K562 (cell line): ENCODE measurements around the gene SYVN1. TPM values are rescaled to one million over a fixed set of nuclear protein-coding genes. Genes with fewer than 3 reads are reported as not detected.

Experiments used
- ATF3 ChIP-seq, 2 experiments: fragments of 450-650 bp in 1 of 2; sonication (generic) in 1 of 2; formaldehyde crosslinking in 1 of 2; IDR thresholded peaks in 1 of 2; conservative IDR thresholded peaks in 1 of 2; 2 replicates each; pipeline versions ENCODE4 v1.6.1 to v1.8.1; 2016 to 2023; ENCODE audit warnings: mild to moderate bottlenecking in 2 of 2, moderate library complexity in 2 of 2, inconsistent platforms in 1 of 2, missing genetic modification reagents in 1 of 2
- C11orf30 ChIP-seq: fragments of 450-650 bp; IDR thresholded peaks from 2 replicates; pipeline ENCODE4 v1.6.1; 2016; ENCODE audit warnings: low read depth, mild to moderate bottlenecking
- CTCF ChIP-seq, 3 experiments: IDR thresholded peaks in 2 of 3; conservative IDR thresholded peaks in 1 of 3; 2 replicates each; pipeline ENCODE4 v1.5.1; 2011 to 2012; ENCODE audit warnings: low read length in 3 of 3, mild to moderate bottlenecking in 3 of 3, control low read depth in 2 of 3, improper control_type of control experiment in 1 of 3, inconsistent platforms in 1 of 3, low read depth in 1 of 3, mixed read lengths in 1 of 3, moderate library complexity in 1 of 3; ENCODE audit not compliant: insufficient read depth in 2 of 3
- DEAF1 ChIP-seq: fragments of 450-650 bp; formaldehyde crosslinking; IDR thresholded peaks from 2 replicates; pipeline ENCODE4 v1.4.0; 2020; ENCODE audit warnings: mild to moderate bottlenecking, moderate library complexity
- E2F5 ChIP-seq: sonication (generic); formaldehyde crosslinking; IDR thresholded peaks from 2 replicates; pipeline ENCODE4 v1.8.0; 2022; ENCODE audit warnings: mild to moderate bottlenecking, missing genetic modification reagents
- ETS1 ChIP-seq: conservative IDR thresholded peaks from 2 replicates; pipeline ENCODE4 v1.6.1; 2011; ENCODE audit warnings: low read depth, mild to moderate bottlenecking, low read length; ENCODE audit not compliant: control insufficient read depth
- HMGXB4 ChIP-seq: sonication (generic); formaldehyde crosslinking; IDR thresholded peaks from 2 replicates; pipeline ENCODE4 v1.8.1; 2023; ENCODE audit warnings: mild to moderate bottlenecking, missing genetic modification reagents
- HNRNPUL1 ChIP-seq: fragments of 200-400 bp; formaldehyde crosslinking; IDR thresholded peaks from 2 replicates; pipeline ENCODE4 v1.6.1; 2017; ENCODE audit warnings: low read length
- KLF1 ChIP-seq: fragments of 450-650 bp; IDR thresholded peaks from 2 replicates; pipeline ENCODE4 v1.6.1; 2016; ENCODE audit warnings: missing genetic modification characterization, missing compliant biosample characterization
- MLX ChIP-seq, 2 experiments: fragments of 450-650 bp in 1 of 2; sonication (generic) in 1 of 2; formaldehyde crosslinking; conservative IDR thresholded peaks; 2 replicates each; pipeline versions ENCODE4 v1.4.0 to v1.8.1; 2020 to 2022; ENCODE audit warnings: mild to moderate bottlenecking in 1 of 2, missing genetic modification reagents in 1 of 2
- PRPF4 ChIP-seq: fragments of 200-400 bp; formaldehyde crosslinking; IDR thresholded peaks from one replicate; pipeline ENCODE4 v1.6.1; 2017; ENCODE audit warnings: low read length, low read depth, mild to moderate bottlenecking; ENCODE audit not compliant: insufficient read depth, poor library complexity, severe bottlenecking
- RAD21 ChIP-seq, 2 experiments: fragments of 250-450 bp in 1 of 2; fragments of 450-650 bp in 1 of 2; sonication (Bioruptor Pico) in 1 of 2; formaldehyde crosslinking in 1 of 2; IDR thresholded peaks in 1 of 2; conservative IDR thresholded peaks in 1 of 2; 2 replicates each; pipeline versions ENCODE4 v1.4.0 to v1.8.0; 2020 to 2022; ENCODE audit warnings: mild to moderate bottlenecking in 2 of 2, moderate library complexity in 1 of 2
- RBM22 ChIP-seq: fragments of 200-400 bp; formaldehyde crosslinking; IDR thresholded peaks from 2 replicates; pipeline ENCODE4 v1.6.1; 2018; ENCODE audit warnings: low read length, low read depth; ENCODE audit not compliant: poor library complexity, severe bottlenecking
- ZBED1 ChIP-seq: IDR thresholded peaks from 2 replicates; pipeline ENCODE4 v1.6.1; 2014
- ZNF75A ChIP-seq: fragments of 450-650 bp; formaldehyde crosslinking; IDR thresholded peaks from 2 replicates; pipeline ENCODE4 v1.4.0; 2020; ENCODE audit warnings: mild to moderate bottlenecking
- polyA plus RNA-seq, 8 experiments: library from polyadenylated mRNA; depleted of rRNA in 4 of 8; stranded (reverse) in 5 of 8; unstranded in 3 of 8; fragments of >200 nt; fragmentation: Nextera tagmentation in 2 of 8; fragmentation: Illumina TruSeq in 1 of 8; extraction: Ambion mirVana in 2 of 8; extraction: Trizol in 1 of 8; gene quantifications; 2 replicates each; pipeline versions ENCODE4 v1.2.1 to v1.2.3, GENCODE V29; 2011 to 2014; ENCODE audit warnings: inconsistent platforms in 1 of 8, missing spikeins in 1 of 8
- total RNA-seq, 7 experiments: library from RNA; depleted of rRNA in 6 of 7; stranded (reverse); fragments of >200 nt in 6 of 7; fragmentation: Illumina TruSeq in 2 of 7; extraction: Trizol in 2 of 7; gene quantifications; 2 replicates each; pipeline versions ENCODE4 v1.2.1 to v1.2.3, GENCODE V29; 2011 to 2021; ENCODE audit warnings: low replicate concordance in 1 of 7

SYVN1 gene
- total and polyA plus RNA-seq, 9 of the 15 experiments (the other 6 are each of a cell fraction or from before 2014, with no cell fraction given) = 0.41 to 47.4 (median 9.9) TPM

GRCh38 chr11:65117206-65118096 is 16.9 kb downstream of the SYVN1 start, which contains the start of gene ZNHIT2 (continued):
- TF ChIP-seq ATF3 (IDR thresholded peaks at IDR 0.05) (peak; percentile 99), ATF3 (CRISPR knock-in tag; conservative IDR thresholded peaks at IDR 0.05) (peak; percentile 99), CTCF (IDR thresholded peaks at IDR 0.05 in 2 of 3, conservative IDR thresholded peaks at IDR 0.05 in 1 of 3; ENCODE audit: insufficient read depth in 2 of 3, low read depth in 1 of 3, low read length in 3 of 3) (peak; percentile 85 to 97 (median 93)), ZNF75A (CRISPR knock-in tag) (no peak), KLF1 (tag) (peak; percentile 63), C11orf30 (peak; percentile 96), ETS1 (peak; percentile 86; the same call in 1 of the 2 replicates), HNRNPUL1 (no peak), DEAF1 (CRISPR knock-in tag) (peak; percentile 100), HMGXB4 (CRISPR knock-in tag) (no peak; the same call in 1 of the 2 replicates), RBM22 (peak; percentile 98), E2F5 (CRISPR knock-in tag) (no peak), RAD21 (CRISPR knock-in tag; conservative IDR thresholded peaks at IDR 0.05 in 1 of 2, IDR thresholded peaks at IDR 0.05 in 1 of 2) (peak; percentile 84 to 85), PRPF4 (peak; percentile 38), MLX (CRISPR knock-in tag; conservative IDR thresholded peaks at IDR 0.05) (peak in 1 of 2 experiments; percentile 80; a peak in 1 of 4 replicates), ZBED1 (peak; percentile 48; the same call in 1 of the 2 replicates)
